22Rv1 (cell line): ENCODE results near the gene REXO4.

Experiments
- ZFX ChIP-seq: fragments of 450-650 bp; IDR thresholded peaks from 2 replicates; pipeline ENCODE4 v1.6.1; 2017; ENCODE audit warnings: antibody characterized with exemption, borderline replicate concordance
- TF ChIP-seq, protein P1 (sequence below): fragments of 450-650 bp; IDR thresholded peaks from 2 replicates; pipeline ENCODE4 v1.5.1; 2017; ENCODE audit warnings: mild to moderate bottlenecking

DNA sequence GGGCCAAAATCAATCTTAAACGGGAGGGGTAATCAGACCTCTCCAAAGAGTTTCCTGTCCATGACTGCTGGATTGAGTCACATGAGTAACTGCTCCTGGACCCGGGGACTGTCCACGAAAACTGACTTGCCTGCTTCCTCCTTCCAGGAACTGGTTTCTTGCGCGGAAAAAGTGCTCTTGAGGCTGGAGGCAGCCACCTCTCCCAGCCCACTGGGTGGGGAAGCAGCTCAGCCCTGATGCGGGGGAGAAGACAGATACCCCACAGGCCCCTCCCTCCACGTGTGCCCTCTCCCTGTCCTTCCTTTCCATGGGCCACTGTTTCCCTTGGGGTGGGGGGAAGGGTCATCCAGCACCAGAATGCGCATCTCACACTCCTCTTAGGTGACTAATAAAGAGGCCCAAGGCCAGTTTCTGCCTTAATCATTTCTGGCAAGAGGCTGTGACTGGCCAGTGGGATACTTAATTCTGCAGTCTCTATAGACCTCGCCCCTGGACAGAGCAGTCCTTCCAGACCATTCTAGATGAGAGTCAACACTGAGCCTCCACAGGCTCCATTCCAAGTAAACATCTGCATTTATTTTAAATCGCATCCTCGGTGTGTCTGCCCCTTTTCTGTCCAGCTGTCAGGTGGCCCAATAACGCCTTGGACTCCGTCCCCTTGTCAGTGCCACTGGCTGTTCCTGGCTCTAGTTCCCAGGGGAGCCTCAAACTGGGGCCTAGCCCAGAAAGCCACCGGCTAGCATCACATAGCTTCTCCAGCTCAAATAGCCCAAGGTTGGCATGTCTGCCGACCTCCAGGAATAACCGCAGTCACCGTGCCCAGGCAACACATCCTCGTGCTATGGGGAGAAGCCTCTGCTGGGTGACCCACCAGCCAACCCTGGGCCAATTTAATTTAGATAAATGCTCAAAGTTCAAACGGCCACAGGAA, 12.0 kb downstream of the REXO4 start:
- TF ChIP-seq, protein P1, sequence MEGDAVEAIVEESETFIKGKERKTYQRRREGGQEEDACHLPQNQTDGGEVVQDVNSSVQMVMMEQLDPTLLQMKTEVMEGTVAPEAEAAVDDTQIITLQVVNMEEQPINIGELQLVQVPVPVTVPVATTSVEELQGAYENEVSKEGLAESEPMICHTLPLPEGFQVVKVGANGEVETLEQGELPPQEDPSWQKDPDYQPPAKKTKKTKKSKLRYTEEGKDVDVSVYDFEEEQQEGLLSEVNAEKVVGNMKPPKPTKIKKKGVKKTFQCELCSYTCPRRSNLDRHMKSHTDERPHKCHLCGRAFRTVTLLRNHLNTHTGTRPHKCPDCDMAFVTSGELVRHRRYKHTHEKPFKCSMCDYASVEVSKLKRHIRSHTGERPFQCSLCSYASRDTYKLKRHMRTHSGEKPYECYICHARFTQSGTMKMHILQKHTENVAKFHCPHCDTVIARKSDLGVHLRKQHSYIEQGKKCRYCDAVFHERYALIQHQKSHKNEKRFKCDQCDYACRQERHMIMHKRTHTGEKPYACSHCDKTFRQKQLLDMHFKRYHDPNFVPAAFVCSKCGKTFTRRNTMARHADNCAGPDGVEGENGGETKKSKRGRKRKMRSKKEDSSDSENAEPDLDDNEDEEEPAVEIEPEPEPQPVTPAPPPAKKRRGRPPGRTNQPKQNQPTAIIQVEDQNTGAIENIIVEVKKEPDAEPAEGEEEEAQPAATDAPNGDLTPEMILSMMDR, result no peak
- no peak for TF ChIP-seq ZFX
